GM19240 (cell line): Measurements from ENCODE around the gene MAGI1.
"Not testable (repeated sequence)": the region's sequence is repeated elsewhere in the genome, so short reads cannot be mapped to it uniquely, and the experiment has no call there.

Experiments used
- DNase-seq: peaks from one replicate; pipeline ENCODE4 v3.0.0; 2011; ENCODE audit warnings: low spot score; ENCODE audit not compliant: insufficient read length

MAGI1 gene

DNA sequence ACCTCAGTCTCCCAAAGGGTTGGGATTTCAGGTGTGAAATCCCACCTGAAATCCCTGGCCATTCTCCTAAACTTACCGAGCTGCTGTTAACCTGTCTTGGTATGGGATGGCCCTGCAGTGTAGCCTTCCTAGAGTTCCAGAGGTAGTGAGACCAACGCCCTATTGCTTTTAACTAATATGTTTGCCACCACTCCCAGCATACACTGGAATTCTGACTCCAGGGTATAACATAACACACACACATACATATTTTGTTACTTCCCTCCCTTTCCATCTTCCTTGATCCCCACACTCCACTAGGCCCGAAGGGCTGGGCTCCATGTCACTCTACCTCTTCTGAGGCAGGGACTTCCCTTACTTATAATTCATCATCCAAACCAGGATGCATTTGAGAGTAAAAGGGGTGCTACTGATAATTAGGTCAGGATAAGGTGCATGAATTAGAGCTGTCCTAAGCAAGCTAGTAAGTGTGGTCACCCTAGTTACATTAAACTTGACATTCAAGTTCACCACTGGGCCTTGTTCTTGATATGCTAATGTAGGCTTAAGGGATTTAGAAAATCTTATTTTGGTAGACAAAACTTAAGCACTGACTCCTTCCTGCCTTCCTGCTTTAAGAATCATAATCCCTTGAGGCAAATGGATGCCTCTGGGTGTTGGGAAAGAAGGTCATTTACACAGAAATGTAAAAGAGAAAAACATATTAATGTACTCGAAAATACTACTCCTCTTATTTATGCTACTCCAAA is 317.6 kb downstream of the MAGI1 start:
- no peak for DNase-seq

DNA sequence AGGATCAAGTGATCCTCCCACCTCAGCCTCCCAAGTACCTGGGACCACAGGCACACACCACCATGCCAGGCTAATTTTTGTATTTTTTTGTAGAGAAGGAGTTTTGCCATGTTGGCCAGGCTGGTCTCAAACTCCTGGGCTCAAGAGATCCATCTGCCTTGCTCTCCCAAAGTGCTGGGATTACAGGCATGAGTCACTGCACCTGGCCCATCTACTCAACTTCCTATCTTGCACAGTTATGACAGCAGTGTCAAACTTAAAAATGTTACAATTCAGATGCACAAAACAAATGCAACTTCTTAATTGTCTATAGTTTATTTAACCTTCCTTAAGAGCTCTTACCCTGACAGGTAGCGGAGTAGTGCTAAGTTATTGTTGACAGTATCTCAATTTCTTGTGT is 319.1 kb downstream of the MAGI1 start:
- not testable (repeated sequence) for DNase-seq

GRCh38 chr3:65717676-65718346 is 320.9 kb downstream of the MAGI1 start:
- DNase-seq: no peak

GRCh38 chr3:65716071-65716751 is 322.5 kb downstream of the MAGI1 start:
- DNase-seq: no peak

- no peak for DNase-seq
Observed at GRCh38 chr3:65714134-65714533, 324.6 kb downstream of the MAGI1 start.

- no peak for DNase-seq
Observed at GRCh38 chr3:65713016-65713415, 325.7 kb downstream of the MAGI1 start.

DNA sequence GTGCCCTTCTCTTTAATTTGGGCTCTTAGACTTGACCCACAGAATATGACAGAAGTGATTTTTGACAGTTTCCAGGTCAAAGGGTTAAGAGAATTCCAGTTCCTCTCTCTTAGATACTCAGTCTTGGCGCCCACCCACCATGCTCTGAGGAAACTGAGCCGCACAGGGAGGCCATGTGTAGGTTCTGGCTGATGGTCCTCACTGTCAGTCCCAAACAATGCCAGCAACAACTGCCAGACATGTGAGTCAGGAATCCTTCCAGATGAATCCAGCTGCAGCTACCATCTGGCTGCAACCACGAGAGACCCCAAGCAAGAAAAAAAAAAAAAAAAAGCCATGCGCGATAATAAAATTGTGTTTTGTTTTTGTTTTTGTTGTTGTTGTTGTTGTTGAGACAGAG is 326.6 kb downstream of the MAGI1 start:
- DNase-seq: no peak

DNA sequence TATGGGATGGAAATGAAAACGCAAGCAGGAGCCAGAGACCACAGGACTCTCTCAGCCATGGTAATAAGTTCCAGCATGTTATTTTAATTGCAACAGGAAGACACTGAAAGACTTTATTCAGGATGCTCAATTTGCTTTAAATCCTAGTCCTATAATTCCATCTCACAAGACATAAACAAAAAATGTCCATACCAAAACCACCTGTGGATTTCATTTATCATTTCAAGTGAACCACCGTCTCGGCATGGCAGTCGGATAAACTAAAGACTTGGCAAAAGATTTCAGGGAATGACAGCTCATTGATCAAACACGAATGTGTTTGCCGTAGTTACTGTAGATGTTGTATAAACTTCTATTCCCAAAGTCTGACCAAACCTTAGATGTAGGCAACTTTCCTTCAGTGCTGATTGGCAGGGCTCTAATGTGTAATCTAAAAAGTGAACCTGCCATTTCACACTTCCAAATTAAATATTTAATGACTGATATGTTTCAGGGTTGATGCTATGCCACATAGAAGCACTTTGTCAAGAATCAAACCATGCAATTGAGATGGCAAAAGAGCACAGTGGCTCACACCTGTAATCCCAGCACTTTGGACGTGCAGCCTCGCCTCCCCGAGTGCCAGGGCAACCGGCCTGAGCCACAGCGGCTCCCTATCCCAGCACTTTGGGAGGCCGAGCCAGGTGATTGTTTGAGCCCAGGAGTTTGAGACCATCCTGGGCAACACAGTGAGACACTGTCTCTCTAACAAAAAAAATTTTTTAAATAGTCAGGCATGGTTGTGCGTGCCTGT is 331.7 kb downstream of the MAGI1 start:
- DNase-seq: no peak

- no peak for DNase-seq
Observed at GRCh38 chr3:65706301-65706700, 332.4 kb downstream of the MAGI1 start.

GRCh38 chr3:65703820-65704219 is 334.9 kb downstream of the MAGI1 start:
- no peak for DNase-seq

- DNase-seq: no peak
Observed at GRCh38 chr3:65703026-65703425, 335.7 kb downstream of the MAGI1 start.

DNA sequence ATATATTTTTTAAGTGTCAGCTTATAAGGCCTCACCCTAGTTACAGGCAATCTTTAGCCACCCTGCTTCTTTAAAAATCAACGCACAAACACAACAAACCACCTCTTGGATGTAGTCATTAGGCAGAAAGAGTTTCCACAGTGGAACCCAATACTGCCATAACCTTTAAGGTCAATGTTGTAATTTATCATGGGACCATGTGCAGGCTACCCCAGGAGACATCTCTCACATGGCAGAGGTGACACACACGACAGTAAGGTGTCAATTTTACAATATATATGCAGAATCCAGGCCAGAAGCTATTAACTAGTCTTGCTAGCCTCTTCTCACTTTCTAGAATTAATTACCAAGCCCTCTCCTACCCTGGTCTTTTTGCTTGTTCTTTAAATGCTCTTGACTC is 336.5 kb downstream of the MAGI1 start:
- DNase-seq: no peak

DNA sequence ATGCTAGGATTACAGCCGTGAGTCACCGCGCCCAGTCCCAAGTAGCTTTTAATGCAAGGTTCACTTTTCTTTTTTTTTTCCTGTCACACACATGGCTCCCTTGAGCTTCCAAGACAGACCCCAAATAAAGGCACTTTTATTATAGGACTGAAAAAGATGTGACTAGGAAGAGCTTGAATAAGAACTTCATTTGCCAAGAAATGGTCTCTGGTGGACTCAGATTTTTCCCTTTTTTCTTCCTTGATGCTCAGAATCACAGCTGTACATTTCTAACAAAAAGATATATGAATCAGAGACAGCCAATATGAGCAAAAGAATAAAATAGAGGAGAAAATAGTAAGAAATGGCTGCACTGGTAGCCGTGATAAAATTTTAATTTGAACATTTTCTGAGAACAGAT is 337.2 kb downstream of the MAGI1 start:
- no peak for DNase-seq

DNA sequence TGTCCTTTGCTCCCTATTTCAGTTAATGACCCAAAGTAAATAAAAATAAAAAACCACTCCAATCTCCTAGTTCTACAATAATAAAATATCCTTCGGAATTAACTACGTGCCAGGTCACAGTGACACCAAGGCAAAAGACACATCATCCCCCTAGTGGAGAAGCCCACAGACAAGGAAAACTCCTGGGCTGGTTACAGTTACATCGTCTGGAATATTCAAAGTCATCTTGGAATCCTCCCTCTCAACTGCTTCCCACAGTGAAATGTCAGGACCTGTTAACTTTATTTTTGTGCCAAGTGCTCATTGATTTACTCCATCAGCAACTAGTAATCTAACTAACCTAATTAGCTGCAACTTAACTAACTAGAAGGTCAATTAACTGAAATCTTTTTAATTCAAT is 349.3 kb downstream of the MAGI1 start:
- no peak for DNase-seq

- DNase-seq: no peak
Observed at GRCh38 chr3:65687741-65688140, 351.0 kb downstream of the MAGI1 start.

GRCh38 chr3:65685621-65686235 is 353.0 kb downstream of the MAGI1 start:
- no peak for DNase-seq

GRCh38 chr3:65678516-65678915 is 360.2 kb downstream of the MAGI1 start:
- no peak for DNase-seq

DNA sequence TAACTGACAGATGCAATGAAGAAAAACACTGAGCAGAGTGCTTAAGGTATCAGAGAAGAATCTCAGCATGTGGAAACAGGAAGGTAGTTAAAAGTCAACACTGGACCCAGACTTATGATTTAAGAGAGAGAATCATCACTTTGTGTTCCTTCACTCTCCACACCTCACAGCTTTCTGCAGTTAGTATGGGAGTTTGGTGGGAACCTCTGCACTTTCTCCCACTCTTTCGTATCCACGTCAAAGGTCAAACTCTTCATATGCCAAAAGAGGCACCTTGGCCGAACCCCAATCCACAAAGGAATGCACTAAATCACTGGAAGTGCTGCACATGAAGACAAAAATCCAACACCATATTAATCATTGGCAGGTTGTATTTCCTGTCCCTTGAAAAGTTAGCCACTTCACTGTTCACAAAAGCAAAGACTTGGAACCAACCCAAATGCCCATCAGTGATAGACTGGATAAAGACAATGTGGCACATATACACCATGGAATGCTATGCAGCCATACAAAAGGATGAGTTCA is 361.2 kb downstream of the MAGI1 start:
- no peak for DNase-seq

- no peak for DNase-seq
Observed at GRCh38 chr3:65676580-65676979, 362.1 kb downstream of the MAGI1 start.

GRCh38 chr3:65675011-65675410 is 363.7 kb downstream of the MAGI1 start:
- DNase-seq: no peak

DNA sequence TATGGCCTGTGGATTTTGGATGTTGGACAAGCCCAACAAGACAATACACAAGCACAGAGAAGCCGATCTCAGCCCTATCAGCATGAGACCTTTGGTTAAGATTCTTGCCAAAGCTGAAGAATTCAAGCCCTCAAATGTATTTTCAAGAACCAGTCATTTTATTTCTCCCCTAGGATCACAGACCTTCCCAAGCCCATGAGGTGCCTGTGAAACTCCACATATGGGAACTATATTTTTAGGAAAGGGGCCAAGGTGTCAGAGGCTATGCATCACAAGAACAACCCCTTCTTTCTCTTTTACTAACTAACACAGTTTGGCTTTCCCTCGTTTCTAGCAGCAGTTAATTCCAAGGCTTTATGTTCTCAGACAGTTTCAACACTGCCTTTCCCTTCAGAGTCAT is 364.5 kb downstream of the MAGI1 start:
- no peak for DNase-seq
